ENCODE data around the gene CC2D2A. TPM values are rescaled to one million over a fixed set of nuclear protein-coding genes. Genes with fewer than 3 reads are reported as not detected.
A peak's percentile ranks its signal among the peaks of the same experiment; 100 is the strongest.

Gene CC2D2A
- total RNA-seq, 2 donors from 2014 or later = 2.6 to 8.3 TPM

- peak within 1 kb of the TSS; percentile 4 for H3K27ac ChIP-seq
- no peaks in the 10 kb centered on the region for H3K36me3 ChIP-seq
- intact Hi-C loops (cut with DNase I) = no loop called here
- H3K4me1 ChIP-seq = no peaks in the 10 kb centered on the region
- no peak for DNase-seq
- H3K9ac ChIP-seq (ENCODE audit: low read depth in 2 of 2, low read length in 2 of 2) = no peak within 1 kb of the TSS
- no peak within 1 kb of the TSS for H3K4me3 ChIP-seq
- H3K27me3 ChIP-seq = no peaks in the 10 kb centered on the region
- TF ChIP-seq CTCF (IDR thresholded peaks at IDR 0.05) = no peak
- no peaks in the 10 kb centered on the region for H3K9me3 ChIP-seq
Measured at GRCh38 chr4:15427701-15428100, 42.0 kb upstream of the CC2D2A start, which contains the start of gene C1QTNF7. TSS of gene C1QTNF7 (plus strand) at chr4:15428033. CDS start at chr4:15435744, 7,711 bp downstream.

GRCh38 chr4:15428611-15429010, 41.1 kb upstream of the CC2D2A start:
- Histone ChIP-seq H3K9ac (ENCODE audit: low read depth in 2 of 2, low read length in 2 of 2) (no peak overlapping the region), H3K27me3 (no peaks in the 10 kb centered on the region), H3K4me1 (no peaks in the 10 kb centered on the region), H3K9me3 (no peaks in the 10 kb centered on the region), H3K4me3 (no peak overlapping the region), H3K27ac (no peak overlapping the region), H3K36me3 (no peaks in the 10 kb centered on the region)
- TF ChIP-seq CTCF (IDR thresholded peaks at IDR 0.05) = no peak
- intact Hi-C loops (cut with DNase I) = no loop called here
- DNase-seq = no peak

GRCh38 chr4:15434091-15434490, 35.6 kb upstream of the CC2D2A start:
- intact Hi-C loops (cut with DNase I) = no loop called here
- H3K4me3 ChIP-seq = no peak overlapping the region
- no peak overlapping the region for H3K27ac ChIP-seq
- DNase-seq = no peak
- TF ChIP-seq CTCF (IDR thresholded peaks at IDR 0.05) = no peak
- H3K9ac ChIP-seq (ENCODE audit: low read depth in 2 of 2, low read length in 2 of 2) = no peak overlapping the region
- no peaks in the 10 kb centered on the region for H3K27me3 ChIP-seq
- no peaks in the 10 kb centered on the region for H3K36me3 ChIP-seq
- H3K4me1 ChIP-seq = no peaks in the 10 kb centered on the region
- H3K9me3 ChIP-seq = no peaks in the 10 kb centered on the region

- H3K27me3 ChIP-seq = no peaks in the 10 kb centered on the region
- no peaks in the 10 kb centered on the region for H3K4me1 ChIP-seq
- no peak for DNase-seq
- intact Hi-C loops (cut with DNase I) = no loop called here
- H3K9me3 ChIP-seq = no peaks in the 10 kb centered on the region
- no peaks in the 10 kb centered on the region for H3K36me3 ChIP-seq
- H3K27ac ChIP-seq = no peak overlapping the region
- TF ChIP-seq CTCF (IDR thresholded peaks at IDR 0.05) = no peak
- no peak overlapping the region for H3K4me3 ChIP-seq
- no peak overlapping the region for H3K9ac ChIP-seq (ENCODE audit: low read depth in 2 of 2, low read length in 2 of 2)
Measured at GRCh38 chr4:15434676-15435075, 35.0 kb upstream of the CC2D2A start.

- no peak overlapping the region for H3K9ac ChIP-seq (ENCODE audit: low read depth in 2 of 2, low read length in 2 of 2)
- no peaks in the 10 kb centered on the region for H3K36me3 ChIP-seq
- no peaks in the 10 kb centered on the region for H3K9me3 ChIP-seq
- intact Hi-C loops (cut with DNase I) = no loop called here
- DNase-seq = no peak
- no peak overlapping the region for H3K4me3 ChIP-seq
- H3K4me1 ChIP-seq = no peaks in the 10 kb centered on the region
- H3K27ac ChIP-seq = no peak overlapping the region
- TF ChIP-seq CTCF (IDR thresholded peaks at IDR 0.05) = no peak
- H3K27me3 ChIP-seq = no peaks in the 10 kb centered on the region
Measured at GRCh38 chr4:15436513-15436912, 33.2 kb upstream of the CC2D2A start.
